ENCODE data around the gene GHRH. TPM values are rescaled to one million over a fixed set of nuclear protein-coding genes. Genes with fewer than 3 reads are reported as not detected.

The GHRH gene
- total RNA-seq, 1 experiment from 2014 or later = 0.74 TPM

DNA sequence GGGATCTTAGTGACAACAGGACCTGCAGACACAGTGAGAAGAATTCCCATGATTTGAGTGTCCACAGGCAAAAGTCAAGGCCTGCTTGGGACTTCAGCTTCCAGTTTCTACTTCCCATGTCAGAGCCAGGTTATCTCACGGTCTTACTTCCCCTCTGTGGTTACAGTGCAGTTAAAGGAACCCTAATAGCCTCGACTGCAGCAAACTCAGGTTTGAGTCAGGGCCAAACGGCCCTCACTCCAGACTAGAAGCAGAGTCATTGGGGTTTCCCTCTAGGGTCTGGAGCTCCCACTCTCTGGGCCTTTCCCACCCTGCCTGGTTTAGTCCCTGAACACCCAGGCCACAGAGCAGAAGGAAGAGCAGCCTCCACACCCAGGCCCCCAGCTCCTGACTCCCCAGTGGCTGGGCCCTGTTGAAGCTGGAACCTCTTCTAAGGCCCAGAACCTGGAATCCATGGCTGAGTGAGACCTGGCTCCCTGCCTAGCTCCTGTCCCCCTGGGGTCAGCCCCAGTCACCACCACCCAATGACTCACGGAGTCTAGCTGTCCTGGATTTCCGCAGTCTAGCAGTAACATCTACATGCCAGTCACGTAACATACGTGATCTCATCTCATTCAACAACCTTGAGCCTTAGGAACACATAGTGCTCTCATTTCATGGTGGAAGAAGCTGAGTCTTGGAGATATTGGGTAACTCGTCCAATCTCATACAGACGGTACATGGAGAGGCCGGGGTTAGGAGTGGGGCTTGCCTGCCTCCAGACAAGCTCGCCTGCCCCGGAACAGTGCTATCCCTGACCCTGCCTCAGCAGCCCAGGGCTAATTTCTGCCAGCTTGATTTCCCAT is 9.2 kb upstream of the GHRH start:
- no peaks in the 10 kb centered on the region for H3K9me3 Mint-ChIP-seq
- no peaks in the 10 kb centered on the region; the same call in 1 of the 2 replicates for H3K27me3 Mint-ChIP-seq (ENCODE audit: low read depth)
- ATAC-seq (no peak), DNase-seq (ENCODE audit: low spot score) (no peak)
- H3K27ac Mint-ChIP-seq = no peak overlapping the region
- peaks cover 39% of the 10 kb centered on the region for H3K4me1 Mint-ChIP-seq
- POLR2A ChIA-PET = interaction anchor here (1.5 kb wide), 1 partner anchor 126 kb away, joined by 3 read pairs; no protein-coding TSS in a partner anchor
- no peaks in the 10 kb centered on the region for H3K36me3 Mint-ChIP-seq
- CTCF ChIA-PET = interaction anchor here (0.7 to 5.9 kb wide), 11 partner anchors 9 to 267 kb away, joined by 3 to 35 read pairs (median 4); no protein-coding TSS in a partner anchor
- TF ChIP-seq PREB (CRISPR knock-in tag; IDR thresholded peaks at IDR 0.05; ENCODE audit: borderline replicate concordance) = no peak
- TF ChIP-seq, protein P1, sequence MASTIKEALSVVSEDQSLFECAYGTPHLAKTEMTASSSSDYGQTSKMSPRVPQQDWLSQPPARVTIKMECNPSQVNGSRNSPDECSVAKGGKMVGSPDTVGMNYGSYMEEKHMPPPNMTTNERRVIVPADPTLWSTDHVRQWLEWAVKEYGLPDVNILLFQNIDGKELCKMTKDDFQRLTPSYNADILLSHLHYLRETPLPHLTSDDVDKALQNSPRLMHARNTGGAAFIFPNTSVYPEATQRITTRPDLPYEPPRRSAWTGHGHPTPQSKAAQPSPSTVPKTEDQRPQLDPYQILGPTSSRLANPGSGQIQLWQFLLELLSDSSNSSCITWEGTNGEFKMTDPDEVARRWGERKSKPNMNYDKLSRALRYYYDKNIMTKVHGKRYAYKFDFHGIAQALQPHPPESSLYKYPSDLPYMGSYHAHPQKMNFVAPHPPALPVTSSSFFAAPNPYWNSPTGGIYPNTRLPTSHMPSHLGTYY (CRISPR knock-in tag; IDR thresholded peaks at IDR 0.05) = no peak
- no peak for TF ChIP-seq RELA (CRISPR knock-in tag; IDR thresholded peaks at IDR 0.05; ENCODE audit: borderline replicate concordance)
- TF ChIP-seq HMGA2 (CRISPR knock-in tag; IDR thresholded peaks at IDR 0.05) = no peak
- TF ChIP-seq ZNF263 (CRISPR knock-in tag; IDR thresholded peaks at IDR 0.05; ENCODE audit: low read depth) = no peak
- no peak overlapping the region for H3K4me3 Mint-ChIP-seq

DNA sequence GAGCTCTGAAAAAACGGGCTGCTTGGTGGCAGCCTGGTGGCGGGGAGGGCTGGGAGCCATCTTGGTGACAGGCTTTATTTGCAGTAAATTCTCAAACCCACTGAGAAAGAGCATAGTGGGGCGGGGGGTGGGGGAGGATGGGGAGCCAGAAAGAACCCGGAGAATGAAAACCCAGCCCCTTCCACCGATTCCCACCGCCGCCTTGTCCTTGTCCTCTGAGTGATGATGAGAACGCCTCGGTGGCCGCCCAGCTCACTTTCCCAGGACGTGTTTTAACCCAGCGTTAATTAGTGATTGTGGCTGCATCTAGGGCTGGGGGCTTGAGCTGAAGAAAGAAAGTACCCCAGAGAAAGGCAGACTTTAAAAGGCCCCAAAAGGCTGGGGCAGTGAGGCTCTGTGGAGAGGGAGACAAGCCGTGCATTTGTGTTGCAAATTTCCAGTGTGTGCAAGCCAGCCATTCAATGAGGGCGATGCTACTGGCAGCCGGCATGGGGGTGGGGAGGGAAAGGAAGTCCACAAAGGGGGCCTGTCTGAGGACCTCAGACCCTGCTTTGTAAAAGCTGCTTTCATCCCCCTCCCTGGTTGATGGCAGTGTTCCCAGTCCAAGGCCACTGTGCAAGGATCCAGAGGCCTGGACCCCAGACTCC is 6.2 kb upstream of the GHRH start:
- H3K36me3 Mint-ChIP-seq = no peaks in the 10 kb centered on the region
- ChIA-PET CTCF (interaction anchor here (0.6 to 5.9 kb wide), 13 partner anchors 9 to 425 kb away, joined by 3 to 35 read pairs (median 4); no protein-coding TSS in a partner anchor), POLR2A (interaction anchor here (0.8 to 1.6 kb wide), 2 partner anchors 38 to 260 kb away, joined by 3 to 6 read pairs; partner anchors contain the start of gene BLCAP)
- ATAC-seq (peak; percentile 79), DNase-seq (ENCODE audit: low spot score) (peak; percentile 60)
- no peaks in the 10 kb centered on the region for H3K9me3 Mint-ChIP-seq
- H3K27ac Mint-ChIP-seq = peak overlapping the region; percentile 94
- H3K4me1 Mint-ChIP-seq = peaks cover 33% of the 10 kb centered on the region
- H3K4me3 Mint-ChIP-seq = peak overlapping the region; percentile 47
- no peaks in the 10 kb centered on the region; the same call in 1 of the 2 replicates for H3K27me3 Mint-ChIP-seq (ENCODE audit: low read depth)
- TF ChIP-seq CREM (CRISPR knock-in tag; IDR thresholded peaks at IDR 0.05) (no peak), USF2 (CRISPR knock-in tag; IDR thresholded peaks at IDR 0.05) (peak; percentile 8; the same call in 1 of the 2 replicates), SOX15 (CRISPR knock-in tag; IDR thresholded peaks at IDR 0.05) (no peak), ZNF423 (CRISPR knock-in tag; IDR thresholded peaks at IDR 0.05) (no peak), E2F5 (CRISPR knock-in tag; IDR thresholded peaks at IDR 0.05) (no peak), MAX (CRISPR knock-in tag; IDR thresholded peaks at IDR 0.05) (peak; percentile 26; the same call in 1 of the 2 replicates), GTF2I (CRISPR knock-in tag; conservative IDR thresholded peaks at IDR 0.05) (no peak), ATF6 (CRISPR knock-in tag; IDR thresholded peaks at IDR 0.05) (no peak), TEAD1 (CRISPR knock-in tag; IDR thresholded peaks at IDR 0.05) (peak; percentile 35; the same call in 1 of the 2 replicates), ATF2 (CRISPR knock-in tag; IDR thresholded peaks at IDR 0.05; ENCODE audit: borderline replicate concordance, low read depth) (no peak), NR3C1 (CRISPR knock-in tag; conservative IDR thresholded peaks at IDR 0.05; ENCODE audit: low read depth) (0 out of 2 replicates have a peak, but pooled peaks have one; percentile 29)
- TF ChIP-seq, protein P2, sequence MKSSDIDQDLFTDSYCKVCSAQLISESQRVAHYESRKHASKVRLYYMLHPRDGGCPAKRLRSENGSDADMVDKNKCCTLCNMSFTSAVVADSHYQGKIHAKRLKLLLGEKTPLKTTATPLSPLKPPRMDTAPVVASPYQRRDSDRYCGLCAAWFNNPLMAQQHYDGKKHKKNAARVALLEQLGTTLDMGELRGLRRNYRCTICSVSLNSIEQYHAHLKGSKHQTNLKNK (CRISPR knock-in tag; IDR thresholded peaks at IDR 0.05) = no peak
- TF ChIP-seq, protein P3, sequence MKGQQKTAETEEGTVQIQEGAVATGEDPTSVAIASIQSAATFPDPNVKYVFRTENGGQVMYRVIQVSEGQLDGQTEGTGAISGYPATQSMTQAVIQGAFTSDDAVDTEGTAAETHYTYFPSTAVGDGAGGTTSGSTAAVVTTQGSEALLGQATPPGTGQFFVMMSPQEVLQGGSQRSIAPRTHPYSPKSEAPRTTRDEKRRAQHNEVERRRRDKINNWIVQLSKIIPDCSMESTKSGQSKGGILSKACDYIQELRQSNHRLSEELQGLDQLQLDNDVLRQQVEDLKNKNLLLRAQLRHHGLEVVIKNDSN (CRISPR knock-in tag; IDR thresholded peaks at IDR 0.05) = no peak
- TF ChIP-seq, protein P4, sequence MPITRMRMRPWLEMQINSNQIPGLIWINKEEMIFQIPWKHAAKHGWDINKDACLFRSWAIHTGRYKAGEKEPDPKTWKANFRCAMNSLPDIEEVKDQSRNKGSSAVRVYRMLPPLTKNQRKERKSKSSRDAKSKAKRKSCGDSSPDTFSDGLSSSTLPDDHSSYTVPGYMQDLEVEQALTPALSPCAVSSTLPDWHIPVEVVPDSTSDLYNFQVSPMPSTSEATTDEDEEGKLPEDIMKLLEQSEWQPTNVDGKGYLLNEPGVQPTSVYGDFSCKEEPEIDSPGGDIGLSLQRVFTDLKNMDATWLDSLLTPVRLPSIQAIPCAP (CRISPR knock-in tag; IDR thresholded peaks at IDR 0.05) = no peak
